HG02938 (cell line): ENCODE results near the gene POLR2I.

Source experiments
- ATAC-seq: cut with Tn5 transposase; IDR thresholded peaks from one replicate; pipeline ENCODE4 v1.9.1; 2021; ENCODE audit warnings: mild to moderate bottlenecking, moderate library complexity; ENCODE audit not compliant: unreplicated experiment

Gene POLR2I

DNA sequence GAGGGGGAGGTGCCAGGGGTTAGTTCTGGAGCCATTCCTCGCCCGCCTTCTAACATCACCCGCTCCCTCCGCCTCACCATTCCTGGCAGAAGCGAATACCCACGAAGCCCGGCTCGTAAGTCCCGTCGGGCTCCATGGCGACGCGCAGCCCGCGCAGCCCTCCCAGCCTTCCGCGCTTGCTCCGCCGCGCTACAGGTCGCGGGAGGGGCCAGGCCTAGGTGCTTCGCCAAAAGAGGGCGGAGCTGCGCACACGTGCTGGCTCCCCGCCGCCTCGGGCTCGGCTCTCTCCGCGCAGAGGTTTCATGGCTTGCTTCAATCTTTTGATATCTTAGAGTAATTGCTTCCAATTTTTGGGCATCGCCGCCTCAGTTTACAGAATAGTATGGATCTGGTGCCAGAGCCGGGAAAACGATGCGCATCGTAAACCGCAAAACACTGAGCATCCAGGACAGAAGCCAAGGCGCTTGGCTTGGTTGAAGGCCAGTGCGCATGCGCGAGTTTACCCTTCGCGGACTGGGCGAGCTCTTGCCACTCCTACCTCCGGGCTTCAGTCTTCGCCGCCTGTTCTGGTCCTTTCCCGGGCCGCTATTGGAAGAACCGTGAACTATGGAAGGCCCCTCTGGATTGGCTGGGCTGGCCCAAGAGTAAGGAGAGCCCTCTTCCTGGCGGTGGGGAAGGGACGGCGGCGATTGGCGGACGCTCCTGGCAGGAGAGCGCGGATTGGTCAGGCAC, at the start of gene POLR2I:
TSS of gene POLR2I (minus strand) at position 155 of the 732 bp plus-strand sequence. CDS start at position 136, 19 bp downstream.
- ATAC-seq, result peak; percentile 77

DNA sequence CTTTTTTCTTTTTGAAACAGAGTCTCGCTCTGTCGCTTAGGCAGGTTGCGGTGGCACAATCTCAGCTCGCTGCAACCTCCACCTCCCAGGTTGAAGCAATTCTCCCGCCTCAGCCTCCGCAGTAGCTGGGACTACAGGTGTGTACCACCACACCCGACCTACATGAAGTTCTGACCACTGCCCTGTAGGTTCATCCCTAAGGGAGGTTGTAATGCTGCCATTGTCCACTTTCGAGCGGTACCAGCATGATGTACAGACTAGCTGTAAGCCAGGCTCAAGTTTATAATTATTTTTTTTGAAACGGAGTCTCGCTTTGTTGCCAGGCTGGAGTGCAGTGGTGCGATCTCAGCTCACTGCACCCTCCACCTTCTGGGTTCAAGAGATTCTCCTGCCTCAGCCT, 49.1 kb upstream of the POLR2I start:
- ATAC-seq, result no peak

DNA sequence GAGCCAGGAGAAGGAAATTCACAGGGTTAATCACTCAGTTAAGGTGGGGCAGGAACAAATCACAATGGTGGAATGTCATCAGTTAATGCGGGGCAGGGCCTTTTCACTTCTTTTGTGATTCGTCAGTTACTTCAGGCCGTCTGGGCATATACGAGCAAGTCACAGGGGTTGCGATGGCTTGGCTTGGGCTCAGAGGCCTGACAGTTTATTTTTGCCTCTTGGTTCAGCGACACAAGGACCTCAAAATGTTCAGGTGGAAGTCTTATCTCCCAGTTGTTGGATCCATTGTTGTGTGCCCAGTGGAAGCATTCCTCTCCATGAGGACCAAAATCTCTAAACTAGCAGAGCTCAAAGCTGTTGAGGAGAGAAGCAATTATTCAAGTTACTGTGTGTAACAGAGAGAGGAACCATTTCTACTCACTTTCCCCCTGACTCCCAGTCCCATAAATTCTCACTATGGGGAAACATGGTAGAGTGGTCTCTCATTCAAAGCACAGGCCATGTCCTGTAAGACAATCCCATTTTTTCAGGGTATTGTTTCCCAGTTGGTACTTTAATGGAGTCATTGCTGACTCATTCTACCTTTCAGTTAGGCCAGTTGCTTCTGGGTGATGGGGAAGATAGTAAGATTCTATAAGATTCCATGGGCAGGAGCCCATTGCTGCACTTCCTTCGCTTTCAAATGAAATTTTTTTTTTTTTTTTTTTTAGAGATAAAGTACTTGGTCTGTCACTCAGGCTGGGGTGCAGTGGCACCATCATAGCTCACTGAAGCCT, 46.3 kb upstream of the POLR2I start:
- ATAC-seq, result no peak

DNA sequence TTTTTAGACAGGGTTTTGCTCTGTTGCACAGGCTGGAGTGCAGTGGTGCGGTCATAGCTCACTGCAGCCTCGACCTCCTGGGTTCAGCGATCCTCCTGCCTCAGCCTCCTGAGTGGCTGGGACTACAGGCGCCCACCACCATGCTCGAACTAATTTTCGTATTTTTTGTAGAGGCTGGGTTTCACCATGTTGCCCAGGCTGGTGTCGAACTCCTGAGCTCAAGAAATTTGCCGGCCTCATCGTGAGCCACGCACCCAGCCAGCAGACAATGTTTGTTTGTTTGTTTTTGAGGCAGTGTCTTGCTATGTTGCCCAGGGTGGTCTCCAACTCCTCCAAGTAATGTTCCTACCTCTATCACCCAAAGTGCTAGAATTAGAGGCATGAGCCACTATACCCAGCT, 38.5 kb upstream of the POLR2I start:
- ATAC-seq, result no peak

DNA sequence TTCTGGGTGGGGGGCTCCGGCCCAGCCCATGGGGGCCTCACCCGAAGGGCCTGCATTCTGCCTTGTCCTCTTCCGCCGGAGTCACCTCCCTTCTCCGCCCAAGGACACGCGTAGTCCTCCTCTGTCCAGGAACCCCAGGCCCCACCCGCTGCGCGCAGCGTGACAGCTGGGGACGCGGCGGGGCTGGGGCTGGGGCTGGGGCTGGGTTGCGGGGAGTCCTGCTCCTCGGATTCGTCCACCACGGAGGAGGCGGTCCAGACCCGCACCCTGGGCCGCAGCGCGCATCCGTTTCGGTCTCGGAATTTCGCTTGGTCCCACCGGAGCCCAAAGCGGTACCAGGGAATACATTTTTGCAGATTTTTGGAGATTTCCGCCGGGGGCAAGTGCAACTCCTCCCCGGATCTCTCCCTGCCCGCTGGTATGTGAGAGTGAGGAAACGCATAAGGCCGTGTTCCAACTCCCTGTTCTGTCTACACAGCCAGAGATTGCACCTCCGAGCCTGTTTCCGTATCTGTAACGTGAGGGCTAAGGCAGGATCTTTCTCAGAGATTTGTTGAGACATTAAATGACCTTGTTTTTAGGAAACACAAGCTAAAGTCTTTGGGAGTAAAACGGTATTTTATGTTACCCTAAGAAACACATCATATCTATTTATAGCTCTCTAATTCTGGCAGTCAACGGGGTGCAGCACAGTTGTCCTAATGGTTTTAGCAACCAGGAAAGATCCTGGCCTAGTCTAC, 37.8 kb upstream of the POLR2I start, which contains the start of gene COX7A1:
TSS of gene COX7A1 (minus strand) at position 96 of the 740 bp plus-strand sequence. CDS start at position 56, 40 bp downstream.
- ATAC-seq, result no peak

DNA sequence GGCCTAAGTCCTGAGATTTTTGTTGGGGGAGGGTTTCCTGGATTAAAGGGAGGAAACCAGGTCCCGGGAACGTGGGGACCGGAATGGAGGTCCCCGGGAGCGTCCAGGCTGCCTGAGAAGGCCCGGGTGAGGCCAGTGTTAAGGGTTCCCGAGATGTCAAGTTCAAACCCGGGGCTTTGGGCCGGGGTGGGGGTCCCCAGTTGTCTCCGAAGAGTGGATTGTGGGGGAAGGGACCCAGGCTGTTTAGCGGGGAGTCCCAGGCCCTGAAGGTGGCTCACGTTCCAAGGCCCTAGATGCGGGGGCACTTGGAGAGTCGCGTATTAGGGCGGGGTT, 37.3 kb upstream of the POLR2I start:
- no peak for ATAC-seq

DNA sequence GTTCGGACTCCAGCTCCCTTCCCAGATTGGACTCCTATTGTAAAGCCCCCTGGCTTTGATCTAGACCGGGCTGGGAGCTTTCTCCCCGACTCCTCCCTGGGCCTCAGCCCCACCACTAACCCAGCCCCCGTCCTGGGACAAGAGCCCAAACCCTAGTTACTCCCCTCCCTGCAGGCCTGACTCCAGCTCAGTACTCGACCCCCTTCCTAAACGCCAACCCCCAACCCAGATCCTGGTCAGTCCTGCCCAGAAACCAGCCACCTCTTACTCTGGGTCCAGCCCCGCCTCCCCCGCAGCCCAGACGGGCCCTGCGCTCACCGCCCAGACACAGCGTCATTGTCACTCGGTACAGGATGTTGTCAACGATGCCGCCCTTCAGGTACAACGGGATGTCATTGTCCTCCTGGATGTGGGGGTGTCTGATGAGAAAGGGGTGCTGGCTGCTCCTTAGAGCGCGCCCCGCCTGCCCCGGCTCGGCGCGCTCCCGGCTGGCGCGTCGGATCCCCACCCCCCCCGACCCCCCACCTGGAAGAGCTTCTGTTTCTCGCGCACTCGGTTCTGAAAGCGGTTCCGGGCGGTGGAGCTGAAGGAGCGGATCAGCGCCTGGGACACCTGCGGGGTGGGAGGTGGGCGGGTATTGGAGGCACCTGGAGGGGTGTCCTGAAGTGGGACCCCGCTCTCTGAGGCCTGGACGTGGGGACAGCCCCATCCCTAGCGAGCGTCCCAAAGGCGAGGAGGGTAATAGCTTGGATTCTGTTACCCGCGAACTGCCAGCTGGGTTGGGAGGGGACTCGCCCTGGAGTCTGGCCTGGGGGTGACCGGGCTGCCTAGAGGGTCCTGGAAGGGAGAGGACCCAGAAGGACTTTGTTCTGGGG, 36.7 kb upstream of the POLR2I start:
- ATAC-seq, result no peak

DNA sequence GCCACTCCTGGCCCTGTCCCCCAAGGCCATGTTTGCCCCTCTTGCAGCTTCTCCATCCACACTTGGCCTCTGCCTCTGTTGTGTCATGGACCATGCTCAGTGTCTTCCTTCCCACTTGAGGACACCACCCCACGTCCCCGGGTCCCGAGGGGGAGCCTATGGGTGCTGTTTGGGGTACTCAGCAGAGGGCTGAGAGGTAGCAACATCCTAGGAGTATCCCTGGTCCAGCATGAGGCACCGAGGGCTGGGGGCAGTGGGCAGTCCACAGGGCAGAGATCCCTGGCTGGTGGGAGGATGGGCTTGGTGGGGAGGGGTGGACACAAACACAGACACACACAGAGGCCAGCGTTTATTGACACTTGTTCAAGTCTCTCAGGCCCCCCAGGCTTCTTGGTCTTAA, 35.9 kb upstream of the POLR2I start:
- no peak for ATAC-seq

DNA sequence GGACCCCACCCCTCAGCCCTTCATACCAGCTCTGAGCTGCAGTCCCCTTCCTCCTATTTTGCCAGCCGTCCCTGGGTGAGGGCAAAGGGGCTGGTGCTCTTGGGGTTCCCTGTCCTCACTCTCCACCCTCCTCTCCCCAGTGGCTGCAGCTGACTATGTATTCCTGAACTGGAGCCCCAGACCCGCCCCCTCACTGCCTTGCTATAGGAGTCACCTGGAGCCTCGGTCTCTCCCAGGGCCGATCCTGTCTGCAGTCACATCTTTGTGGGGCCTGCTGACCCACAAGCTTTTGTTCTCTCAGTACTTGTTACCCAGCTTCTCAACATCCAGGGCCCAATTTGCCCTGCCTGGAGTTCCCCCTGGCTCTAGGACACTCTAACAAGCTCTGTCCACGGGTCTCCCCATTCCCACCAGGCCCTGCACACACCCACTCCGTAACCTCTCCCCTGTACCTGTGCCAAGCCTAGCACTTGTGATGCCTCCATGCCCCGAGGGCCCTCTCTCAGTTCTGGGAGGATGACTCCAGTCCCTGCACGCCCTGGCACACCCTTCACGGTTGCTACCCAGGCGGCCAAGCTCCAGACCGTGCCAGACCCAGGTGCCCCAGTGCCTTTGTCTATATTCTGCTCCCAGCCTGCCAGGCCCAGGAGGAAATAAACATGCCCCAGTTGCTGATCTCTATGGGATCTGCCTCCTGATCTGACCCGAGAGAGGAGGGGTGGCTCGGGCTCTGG, 35.2 kb upstream of the POLR2I start:
- no peak for ATAC-seq

DNA sequence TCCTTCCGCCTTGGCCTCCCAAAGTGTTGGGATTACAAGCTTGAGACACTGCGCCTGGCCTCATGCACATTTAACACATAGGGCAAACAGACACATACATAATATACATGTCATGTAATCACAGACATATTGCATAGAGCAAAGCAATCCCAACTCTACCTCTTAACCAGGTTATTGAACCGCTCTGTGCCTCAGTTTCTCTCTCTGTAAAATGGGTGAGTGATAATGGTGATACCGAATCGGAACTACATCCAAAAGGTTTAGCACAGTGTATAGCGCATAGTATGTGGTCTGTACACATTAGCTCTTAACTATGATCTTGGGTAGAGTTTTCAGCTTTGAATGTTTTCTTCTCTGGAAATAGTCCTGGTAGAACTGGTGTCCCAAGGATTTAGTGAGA, 29.9 kb upstream of the POLR2I start:
- no peak for ATAC-seq

DNA sequence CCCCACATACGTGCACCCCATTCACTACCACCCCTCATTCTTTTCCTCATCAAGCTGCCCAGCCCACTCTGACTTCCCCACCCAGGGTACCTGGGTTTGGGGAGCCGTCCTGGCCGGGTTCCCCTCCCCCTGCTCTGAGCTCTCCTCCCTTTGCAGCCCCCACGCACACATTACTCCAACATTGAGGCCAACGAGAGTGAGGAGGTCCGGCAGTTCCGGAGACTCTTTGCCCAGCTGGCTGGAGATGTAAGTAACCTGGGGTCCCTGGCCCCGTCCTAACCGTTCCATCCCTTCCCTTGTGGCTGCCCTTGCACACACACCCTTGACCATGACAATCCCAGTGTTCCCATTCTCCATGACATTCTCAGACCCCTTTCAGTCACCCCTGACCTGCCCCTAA, 27.8 kb upstream of the POLR2I start:
- ATAC-seq, result no peak

DNA sequence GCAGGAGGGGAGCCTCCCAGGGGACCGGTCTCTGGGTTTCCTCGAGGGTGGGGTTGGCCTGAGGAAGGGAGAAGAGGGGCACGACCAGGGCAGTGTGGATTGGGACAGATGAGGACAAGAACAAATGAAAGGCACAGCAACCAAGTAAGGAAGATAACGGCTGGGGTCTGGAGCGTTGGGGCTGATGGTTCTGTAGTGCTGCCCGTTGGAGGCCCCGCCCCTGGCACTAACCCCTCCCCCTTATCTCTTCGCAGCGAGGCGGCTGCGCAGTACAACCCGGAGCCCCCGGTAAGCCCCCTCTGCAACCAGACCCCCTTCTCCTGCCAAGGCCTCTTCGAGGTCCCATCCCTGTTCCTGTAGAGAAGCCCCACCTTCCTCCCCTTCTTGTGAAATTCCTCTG, 27.4 kb upstream of the POLR2I start:
- no peak for ATAC-seq

DNA sequence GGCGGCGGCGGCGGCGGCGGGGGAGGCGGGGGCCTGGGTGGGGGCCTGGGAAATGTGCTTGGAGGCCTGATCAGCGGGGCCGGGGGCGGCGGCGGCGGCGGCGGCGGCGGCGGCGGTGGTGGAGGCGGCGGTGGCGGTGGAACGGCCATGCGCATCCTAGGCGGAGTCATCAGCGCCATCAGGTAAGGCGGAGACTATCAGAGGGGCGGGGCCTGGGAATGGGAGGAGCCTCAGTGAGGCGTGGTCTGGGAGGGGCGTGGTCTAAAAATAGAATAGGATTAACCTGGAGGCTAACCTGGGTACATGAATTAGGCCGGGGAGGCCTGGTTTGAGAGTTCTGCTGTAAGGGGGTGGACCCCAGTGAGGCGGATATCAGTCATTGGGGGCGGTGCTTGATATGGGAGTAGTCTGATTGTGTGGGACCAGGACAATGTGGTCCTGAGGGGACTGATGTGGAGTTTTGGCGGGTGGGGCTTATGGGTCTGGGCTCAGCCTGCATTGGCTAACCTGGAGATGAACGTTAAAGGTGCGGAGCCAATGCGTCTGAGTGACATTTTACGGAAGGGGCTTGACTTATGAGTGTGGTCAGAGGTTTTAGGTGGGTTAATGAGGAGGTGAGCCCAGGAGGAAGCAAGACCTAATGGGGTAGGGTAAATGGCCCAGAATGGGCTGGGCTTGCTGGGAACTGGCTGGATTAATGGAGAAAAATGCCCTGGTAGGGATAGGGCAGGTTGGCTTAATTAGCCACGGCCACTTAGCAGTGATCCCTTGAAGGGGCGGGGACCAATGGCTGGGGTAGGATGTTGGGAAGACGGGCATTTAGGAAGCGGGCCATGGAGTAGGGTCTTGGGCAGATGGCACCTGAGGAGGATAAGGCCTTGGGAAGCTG, 26.6 kb upstream of the POLR2I start:
- no peak for ATAC-seq

DNA sequence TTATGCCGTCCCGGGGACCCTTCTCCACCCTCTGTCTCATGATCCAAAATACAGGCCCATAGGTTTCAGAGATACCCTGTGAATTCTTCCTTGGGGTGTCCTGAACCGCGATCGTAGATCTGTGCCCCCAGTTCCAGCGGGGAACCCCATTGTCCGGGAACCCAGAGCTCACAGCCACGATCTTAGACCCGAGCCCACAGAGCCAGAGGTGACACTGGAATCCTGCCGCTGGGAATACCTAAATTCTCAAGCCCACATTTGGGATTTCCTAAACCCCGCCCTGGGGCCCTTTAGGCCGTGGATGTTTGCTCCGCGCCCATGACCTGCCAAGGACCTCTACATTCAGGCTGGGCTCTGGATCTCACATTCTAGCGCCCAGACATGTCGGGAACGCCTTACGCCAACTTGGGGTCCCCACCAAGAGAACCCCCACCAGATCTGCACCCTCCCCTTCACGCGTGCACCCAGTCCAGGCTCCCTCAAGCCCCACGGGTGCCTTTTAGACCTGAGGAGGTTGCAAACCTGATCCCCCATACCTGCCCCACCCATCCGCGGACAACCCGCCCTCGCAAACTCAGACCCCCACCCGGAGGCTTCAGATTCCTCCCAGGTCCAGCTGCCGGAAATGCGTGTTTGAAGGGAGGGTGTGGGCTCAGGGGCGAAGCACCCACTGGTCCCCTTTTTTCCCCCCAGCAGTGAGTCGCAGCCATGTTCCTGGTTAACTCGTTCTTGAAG, 25.8 kb upstream of the POLR2I start:
- ATAC-seq, result no peak

DNA sequence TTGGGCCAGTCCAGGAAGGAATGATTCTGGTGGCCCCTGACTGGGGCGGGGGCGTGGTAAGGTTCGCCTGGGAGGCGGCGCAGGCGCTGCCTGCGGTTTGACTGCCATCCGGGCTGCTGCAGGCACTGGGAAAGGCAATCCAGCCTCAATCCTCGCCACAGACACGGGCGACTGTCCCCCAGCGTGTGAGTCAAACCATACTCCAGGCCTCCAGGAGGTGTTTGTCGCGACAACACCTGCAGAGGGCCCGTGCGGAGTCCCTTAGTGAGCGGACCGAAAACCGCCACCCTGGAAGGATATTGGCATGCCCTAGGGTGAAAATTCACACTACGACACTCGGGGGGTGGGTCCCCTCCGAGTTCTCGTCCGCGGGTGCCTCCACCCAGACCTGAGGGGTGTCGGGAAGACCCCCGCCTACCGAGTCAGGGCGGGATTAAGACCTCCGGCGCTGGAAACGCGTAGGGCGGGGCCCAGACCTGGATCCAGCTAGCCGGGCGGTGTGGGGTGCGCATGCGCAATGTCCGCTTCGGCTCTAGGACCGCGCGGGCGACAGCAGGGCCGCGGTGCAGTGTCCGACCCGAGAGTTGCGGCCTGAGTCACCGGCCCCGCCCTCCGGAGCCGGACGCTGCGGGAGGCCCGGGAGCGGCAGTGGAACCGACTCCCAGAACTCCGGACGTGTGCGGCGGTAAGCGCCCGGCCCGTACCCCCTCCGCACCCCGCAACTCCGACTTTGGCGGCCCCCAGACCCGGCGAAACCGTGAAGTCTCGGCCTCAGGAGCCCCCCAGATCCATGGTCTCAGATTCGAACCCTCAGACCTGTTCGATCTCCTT, 25.0 kb upstream of the POLR2I start, which contains the start of gene CAPNS1:
TSS of gene CAPNS1 (plus strand) at position 594 of the 831 bp plus-strand sequence. CDS start 946 bp downstream, outside the sequence.
- ATAC-seq, result peak; percentile 75

DNA sequence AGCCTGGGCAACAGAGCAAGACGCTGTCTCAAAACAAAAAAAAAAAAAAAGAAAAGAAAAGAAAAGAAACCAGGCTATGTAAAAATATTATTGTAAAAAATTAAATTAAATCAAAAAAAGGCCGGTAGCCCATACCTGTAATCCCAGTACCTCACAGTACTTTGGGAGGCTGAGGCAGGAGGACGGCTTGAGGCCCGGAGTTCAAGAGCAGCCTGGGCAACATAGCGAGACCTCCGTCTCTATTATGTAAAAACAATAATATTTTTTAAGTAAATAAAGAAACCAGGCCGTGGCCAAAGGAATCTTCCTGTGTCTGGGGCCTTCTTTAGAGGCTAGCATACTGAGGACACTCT, 24.4 kb upstream of the POLR2I start:
- no peak for ATAC-seq

DNA sequence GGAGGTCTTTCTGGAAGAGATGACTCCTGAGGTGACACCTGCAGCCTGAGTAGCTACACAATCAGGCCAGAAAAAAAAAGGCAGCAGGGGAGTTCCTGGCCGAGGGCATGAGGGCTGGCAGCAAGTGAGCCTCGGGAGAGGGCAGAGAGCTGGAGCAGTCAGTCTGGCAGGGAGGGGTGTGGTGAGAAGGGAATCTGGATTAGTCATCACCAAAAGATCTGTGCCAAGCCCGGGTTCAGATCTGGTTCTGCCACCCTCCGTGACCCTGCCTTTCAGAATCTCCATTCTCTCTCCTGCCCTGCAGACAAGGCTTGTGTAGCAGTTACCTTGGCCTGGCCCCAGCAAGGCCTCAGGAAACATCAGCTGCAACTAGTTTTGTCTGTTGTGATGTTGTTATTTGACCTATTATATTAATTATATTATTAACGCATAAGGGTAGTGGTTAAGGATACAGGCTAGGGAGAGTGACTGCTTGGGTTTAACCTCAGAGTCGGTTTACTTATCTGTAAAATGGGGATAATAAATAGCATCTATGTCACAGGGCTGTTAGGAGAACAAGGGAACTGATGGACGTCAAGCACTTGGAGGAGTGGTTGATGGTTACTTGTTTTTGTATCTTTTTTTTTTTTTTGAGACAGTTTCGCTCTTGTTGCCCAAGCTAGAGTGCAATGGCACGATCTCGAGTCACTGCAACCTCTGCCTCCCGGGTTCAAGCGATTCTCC, 22.4 kb upstream of the POLR2I start:
- no peak for ATAC-seq
